ENCODE results near the gene CYP4F2.

DNA sequence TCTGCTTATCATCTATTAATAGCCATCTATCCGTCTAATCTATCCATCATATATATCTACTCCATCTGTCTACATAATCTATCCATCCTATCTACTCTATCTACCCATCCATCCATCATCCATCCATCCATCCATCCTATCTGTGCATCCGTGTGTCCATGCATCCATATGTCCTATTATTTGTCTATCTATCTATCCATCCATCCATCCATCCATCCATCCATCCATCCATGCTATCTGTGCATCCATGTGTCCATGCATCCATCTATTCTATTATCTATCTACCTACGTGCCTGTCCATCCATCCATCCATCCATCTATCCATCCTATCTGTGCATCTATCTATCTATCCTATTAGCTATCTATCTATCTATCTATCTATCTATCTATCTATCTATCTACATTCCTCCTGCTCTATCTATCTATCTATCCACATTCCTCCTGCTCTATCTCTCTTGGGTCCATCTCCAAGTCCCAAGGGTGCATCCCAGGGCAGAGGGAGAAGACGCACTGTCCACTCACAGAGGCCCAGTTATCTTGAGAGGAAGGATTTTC, 1.9 kb downstream of the CYP4F2 start:
- TF ChIP-seq EZH2 (IDR thresholded peaks at IDR 0.05; ENCODE audit: low read length) = no peak
- TF ChIP-seq, protein P1, sequence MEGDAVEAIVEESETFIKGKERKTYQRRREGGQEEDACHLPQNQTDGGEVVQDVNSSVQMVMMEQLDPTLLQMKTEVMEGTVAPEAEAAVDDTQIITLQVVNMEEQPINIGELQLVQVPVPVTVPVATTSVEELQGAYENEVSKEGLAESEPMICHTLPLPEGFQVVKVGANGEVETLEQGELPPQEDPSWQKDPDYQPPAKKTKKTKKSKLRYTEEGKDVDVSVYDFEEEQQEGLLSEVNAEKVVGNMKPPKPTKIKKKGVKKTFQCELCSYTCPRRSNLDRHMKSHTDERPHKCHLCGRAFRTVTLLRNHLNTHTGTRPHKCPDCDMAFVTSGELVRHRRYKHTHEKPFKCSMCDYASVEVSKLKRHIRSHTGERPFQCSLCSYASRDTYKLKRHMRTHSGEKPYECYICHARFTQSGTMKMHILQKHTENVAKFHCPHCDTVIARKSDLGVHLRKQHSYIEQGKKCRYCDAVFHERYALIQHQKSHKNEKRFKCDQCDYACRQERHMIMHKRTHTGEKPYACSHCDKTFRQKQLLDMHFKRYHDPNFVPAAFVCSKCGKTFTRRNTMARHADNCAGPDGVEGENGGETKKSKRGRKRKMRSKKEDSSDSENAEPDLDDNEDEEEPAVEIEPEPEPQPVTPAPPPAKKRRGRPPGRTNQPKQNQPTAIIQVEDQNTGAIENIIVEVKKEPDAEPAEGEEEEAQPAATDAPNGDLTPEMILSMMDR (optimal IDR thresholded peaks at IDR 0.05 in 1 of 3, IDR thresholded peaks at IDR 0.05 in 1 of 3, conservative IDR thresholded peaks at IDR 0.05 in 1 of 3; ENCODE audit: extremely low read depth in 1 of 3, insufficient read depth in 2 of 3, low read length in 3 of 3) = no peak

Measured in keratinocyte (primary cell).